GM12872 (cell line): ENCODE measurements around the gene DCLK2.

Experiments used
- TF ChIP-seq, protein P1 (sequence below): IDR thresholded peaks from 3 replicates; pipeline ENCODE4 v1.5.1; 2011; ENCODE audit warnings: low read depth, mild to moderate bottlenecking, low read length, moderate library complexity; ENCODE audit not compliant: insufficient read depth

The DCLK2 gene

DNA sequence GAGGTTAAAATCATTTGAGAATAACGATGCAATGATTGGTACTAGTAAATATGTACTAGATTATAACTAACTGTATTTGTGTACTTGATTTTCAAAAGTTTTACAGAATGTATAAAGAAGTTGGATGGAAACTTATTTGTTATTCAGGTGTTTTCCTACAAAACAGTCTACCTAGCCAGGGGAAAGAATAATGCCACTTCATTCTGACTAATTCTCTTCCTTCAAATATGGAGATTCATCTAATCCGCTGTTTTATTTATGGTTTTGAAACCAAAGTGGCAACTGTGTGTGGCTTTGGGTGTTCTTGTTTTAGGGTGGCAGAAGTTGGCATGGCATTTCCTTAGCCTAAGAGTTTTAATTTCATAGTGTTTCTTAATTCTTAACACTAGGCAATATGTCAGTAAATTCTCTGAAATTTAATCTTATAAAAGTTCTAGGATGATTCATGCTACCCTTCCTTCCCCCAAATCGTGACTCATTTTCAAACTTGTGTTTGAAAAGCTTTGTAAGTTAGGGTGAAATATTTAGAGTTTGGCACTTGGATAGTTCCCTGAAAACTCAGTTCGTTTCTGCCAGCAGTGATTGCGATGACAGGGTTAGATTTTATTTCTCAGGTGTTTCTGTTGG is 62.6 kb downstream of the DCLK2 start:
- TF ChIP-seq, protein P1, sequence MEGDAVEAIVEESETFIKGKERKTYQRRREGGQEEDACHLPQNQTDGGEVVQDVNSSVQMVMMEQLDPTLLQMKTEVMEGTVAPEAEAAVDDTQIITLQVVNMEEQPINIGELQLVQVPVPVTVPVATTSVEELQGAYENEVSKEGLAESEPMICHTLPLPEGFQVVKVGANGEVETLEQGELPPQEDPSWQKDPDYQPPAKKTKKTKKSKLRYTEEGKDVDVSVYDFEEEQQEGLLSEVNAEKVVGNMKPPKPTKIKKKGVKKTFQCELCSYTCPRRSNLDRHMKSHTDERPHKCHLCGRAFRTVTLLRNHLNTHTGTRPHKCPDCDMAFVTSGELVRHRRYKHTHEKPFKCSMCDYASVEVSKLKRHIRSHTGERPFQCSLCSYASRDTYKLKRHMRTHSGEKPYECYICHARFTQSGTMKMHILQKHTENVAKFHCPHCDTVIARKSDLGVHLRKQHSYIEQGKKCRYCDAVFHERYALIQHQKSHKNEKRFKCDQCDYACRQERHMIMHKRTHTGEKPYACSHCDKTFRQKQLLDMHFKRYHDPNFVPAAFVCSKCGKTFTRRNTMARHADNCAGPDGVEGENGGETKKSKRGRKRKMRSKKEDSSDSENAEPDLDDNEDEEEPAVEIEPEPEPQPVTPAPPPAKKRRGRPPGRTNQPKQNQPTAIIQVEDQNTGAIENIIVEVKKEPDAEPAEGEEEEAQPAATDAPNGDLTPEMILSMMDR, result no peak

DNA sequence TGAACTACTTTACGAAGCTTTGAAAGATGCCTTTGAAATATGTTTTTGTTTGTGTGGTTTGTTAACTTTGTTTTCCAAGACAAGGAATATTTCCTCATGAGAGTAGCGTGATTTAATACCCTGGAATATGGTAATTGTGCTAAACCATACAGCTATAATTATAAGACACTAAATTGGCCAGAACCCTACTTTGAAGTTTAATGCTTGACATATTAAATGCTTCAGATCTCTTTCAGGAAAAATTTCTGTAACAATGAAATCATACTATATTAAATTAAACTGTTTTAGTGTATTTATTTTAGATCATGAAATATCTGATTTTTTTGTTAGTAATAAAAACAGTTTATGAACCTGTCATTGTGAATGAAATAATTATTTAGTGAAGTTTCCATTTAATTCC is 63.5 kb downstream of the DCLK2 start:
- TF ChIP-seq, protein P1, result no peak

DNA sequence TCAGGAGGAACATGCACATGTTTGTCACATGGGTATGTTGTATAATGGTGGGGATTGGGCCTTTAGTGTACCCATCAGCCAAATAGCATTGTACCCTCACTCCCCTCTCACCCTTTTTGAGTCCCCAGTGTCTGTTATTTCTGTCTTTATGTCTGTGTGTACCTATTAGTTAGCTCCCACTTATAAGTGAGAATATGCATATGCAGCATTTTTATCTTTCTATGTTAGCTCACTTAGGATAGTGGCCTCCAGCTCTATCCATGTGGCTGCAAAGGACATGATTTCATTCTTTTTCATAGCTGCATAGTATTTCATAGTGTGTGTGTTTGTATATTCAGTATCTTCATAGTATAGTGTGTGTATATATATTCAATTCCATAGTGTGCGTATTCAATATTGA is 64.6 kb downstream of the DCLK2 start:
- TF ChIP-seq, protein P1, result no peak

DNA sequence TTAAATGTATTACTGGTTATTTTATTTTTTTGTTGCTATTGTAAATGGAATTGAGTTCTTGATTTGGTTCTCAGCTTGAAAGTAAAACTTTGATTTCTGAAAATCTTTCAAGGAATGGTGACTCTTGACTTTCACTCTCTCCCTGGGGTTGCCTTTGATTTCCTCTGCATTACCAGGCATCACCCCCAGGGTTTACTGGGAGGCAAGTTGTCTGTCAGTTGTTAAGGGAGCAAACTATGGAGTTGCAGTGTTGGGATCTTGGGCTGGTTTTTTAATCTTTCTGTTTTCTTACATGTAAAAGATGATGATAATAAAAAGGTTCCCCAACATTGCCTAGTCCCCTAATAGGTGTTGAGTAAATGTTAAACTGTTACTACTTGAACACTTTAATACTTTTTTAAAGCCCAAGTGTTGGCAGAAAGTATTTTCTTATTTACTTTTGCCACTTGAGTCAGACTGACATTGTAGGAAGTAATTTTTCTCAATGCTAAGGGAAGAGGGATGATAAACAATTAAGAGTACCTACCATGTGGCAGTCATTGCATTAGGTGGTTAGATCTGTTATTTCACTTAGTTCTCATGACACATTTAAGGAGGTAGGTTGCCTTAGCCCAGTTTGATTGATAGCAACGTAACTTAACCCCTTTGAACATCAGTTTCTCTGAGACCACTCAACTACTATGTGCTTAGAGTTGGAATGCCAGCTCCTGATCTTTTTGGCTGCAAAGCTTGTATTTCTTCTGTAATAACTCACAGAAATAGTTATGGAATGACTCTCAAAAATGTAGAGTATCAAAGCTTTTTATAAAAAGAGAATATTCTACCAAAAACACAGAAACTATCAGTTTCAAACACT is 67.1 kb downstream of the DCLK2 start:
- TF ChIP-seq, protein P1, result no peak

DNA sequence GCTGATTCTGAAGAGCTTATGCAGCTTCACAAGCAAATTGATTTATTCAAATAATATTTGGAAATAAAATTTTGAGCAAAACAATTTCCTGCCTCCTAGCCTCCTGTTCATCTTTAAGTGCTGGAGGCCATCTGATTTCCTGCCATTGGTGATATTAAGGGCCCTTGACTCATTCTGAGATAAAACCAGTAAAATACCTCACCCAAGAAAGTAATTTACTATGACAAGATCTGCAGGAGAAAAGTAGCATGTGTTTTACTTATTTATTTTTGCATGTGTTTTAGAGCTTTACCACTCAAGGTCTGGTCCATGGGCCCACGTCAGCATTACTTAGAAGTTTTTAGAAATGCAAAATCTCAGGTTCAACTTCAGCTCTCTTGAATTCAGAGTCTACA is 67.7 kb downstream of the DCLK2 start:
- TF ChIP-seq, protein P1, result no peak

DNA sequence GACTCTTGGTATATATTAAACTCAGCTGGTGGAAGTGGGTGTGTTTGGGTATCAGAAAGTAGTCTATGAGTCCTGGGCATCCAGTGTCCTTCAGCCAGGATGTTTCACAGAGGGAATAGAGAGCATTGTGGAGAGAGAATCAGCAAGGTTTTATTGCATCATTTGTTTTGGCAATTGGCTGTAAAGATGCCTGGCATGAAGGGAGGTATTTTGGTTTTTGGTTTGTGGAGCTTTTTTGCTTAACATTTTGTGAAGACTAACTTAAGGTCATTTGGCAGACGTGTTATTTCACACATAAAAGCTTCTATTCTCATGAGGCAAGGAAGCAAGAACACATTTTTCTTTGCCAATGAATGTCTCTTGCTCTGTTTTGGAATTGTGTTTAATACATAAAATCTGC is 71.1 kb downstream of the DCLK2 start:
- TF ChIP-seq, protein P1, result no peak

DNA sequence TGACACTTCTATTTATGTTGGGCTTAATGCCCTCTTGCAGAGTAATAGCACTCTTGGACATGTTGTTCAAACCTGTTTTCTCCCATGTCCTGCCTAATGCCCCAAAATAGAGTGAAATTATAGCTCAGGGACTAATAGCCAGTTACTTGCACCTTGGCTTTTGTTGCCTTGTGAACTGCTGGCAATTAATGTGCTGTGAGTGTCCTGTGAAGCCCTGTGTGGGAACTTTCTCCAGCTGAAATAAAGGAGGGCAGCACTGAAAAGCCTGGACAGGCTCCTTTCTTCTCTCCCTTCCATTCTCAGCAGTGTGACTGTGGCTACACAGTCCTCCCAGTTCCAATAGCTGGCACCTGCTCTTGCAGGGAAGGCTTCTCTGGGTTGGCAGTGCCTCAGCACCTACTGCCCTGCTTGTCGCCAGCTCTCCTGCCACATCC is 72.4 kb downstream of the DCLK2 start:
- TF ChIP-seq, protein P1, result no peak
